Activated effector memory CD4-positive, alpha-beta T cell treated with anti-CD3 and anti-CD28 coated beads, Interleukin-2, amount 50 U/mL, for 16 hours (primary cell): ENCODE data around the gene GAS2.
A peak's percentile ranks its signal among the peaks of the same experiment; 100 is the strongest.

Experiments used
- DNase-seq: peaks from one replicate; pipeline ENCODE4 v3.0.0-alpha.2; 2020

Gene GAS2

GRCh38 chr11:22797047-22797446, 130.6 kb downstream of the GAS2 start:
- no peak for DNase-seq

- no peak for DNase-seq
These were observed 132.5 kb downstream of the GAS2 start for GRCh38 chr11:22798901-22799300.

- no peak for DNase-seq
These were observed 134.1 kb downstream of the GAS2 start for GRCh38 chr11:22800482-22800881.

- DNase-seq = no peak
These were observed 136.4 kb downstream of the GAS2 start for GRCh38 chr11:22802861-22803260.

- DNase-seq = no peak
These were observed 141.0 kb downstream of the GAS2 start for GRCh38 chr11:22807391-22807790.

GRCh38 chr11:22807855-22808570, 141.6 kb downstream of the GAS2 start:
- no peak for DNase-seq

- no peak for DNase-seq
These were observed 142.3 kb downstream of the GAS2 start for GRCh38 chr11:22808571-22809197.

GRCh38 chr11:22809893-22810292, 143.5 kb downstream of the GAS2 start:
- DNase-seq = no peak

- no peak for DNase-seq
These were observed 155.8 kb downstream of the GAS2 start for GRCh38 chr11:22822203-22822602.

GRCh38 chr11:22828373-22828772, 162.0 kb downstream of the GAS2 start:
- DNase-seq = no peak

GRCh38 chr11:22829231-22830081, 163.0 kb downstream of the GAS2 start, which contains the start of gene SVIP:
Gene SVIP (minus strand): TSS chr11:22829801. CDS start chr11:22829748, 53 bp downstream.
- DNase-seq = peak; percentile 97

- DNase-seq = no peak
These were observed 163.6 kb downstream of the GAS2 start for GRCh38 chr11:22830082-22830414.

- no peak for DNase-seq
These were observed 166.1 kb downstream of the GAS2 start for GRCh38 chr11:22832315-22833015.

- no peak for DNase-seq
These were observed 180.3 kb downstream of the GAS2 start for GRCh38 chr11:22846726-22847125.

- DNase-seq = no peak
These were observed 185.1 kb downstream of the GAS2 start for GRCh38 chr11:22851477-22851876.

GRCh38 chr11:22859756-22860155, 193.3 kb downstream of the GAS2 start:
- DNase-seq = no peak

GRCh38 chr11:22860241-22860640, 193.8 kb downstream of the GAS2 start, which contains the start of gene CCDC179:
Gene CCDC179 (minus strand): TSS chr11:22860474. CDS start chr11:22860421, 53 bp downstream.
- DNase-seq = no peak
